NCI-H748 treated with DMSO at 0.1 percent for 48 hours (cell line): ENCODE data around the gene ADAM20.
"Not testable (repeated sequence)": the region's sequence is repeated elsewhere in the genome, so short reads cannot be mapped to it uniquely, and the experiment has no call there.

Experiments used
- DNase-seq: peaks from one replicate; lab custom pipeline; 2025; lab: John Stamatoyannopoulos, UW

The ADAM20 gene

DNA sequence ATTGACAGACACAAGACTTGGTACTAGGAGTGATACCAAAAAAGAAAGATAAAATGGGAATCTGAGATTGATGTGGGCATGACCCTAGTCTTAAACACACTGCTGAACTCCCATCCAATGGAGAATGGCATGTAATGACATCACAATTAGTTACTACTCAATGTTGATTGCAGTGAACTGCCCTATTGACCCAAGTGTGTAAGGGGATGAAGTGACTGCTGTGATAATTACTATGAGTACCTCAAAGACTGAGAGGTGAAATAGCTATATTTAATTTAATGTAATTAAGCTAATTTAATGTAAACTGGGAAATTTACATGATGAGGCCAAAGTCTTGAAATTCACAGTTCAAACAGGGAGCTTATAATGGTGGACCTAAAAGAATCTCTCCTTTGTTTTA is at the start of gene ADAM20:
ADAM20 (minus strand) TSS at position 101 of the 400 bp plus-strand sequence. CDS start 10,247 bp downstream, outside the sequence.
- no peak for DNase-seq

DNA sequence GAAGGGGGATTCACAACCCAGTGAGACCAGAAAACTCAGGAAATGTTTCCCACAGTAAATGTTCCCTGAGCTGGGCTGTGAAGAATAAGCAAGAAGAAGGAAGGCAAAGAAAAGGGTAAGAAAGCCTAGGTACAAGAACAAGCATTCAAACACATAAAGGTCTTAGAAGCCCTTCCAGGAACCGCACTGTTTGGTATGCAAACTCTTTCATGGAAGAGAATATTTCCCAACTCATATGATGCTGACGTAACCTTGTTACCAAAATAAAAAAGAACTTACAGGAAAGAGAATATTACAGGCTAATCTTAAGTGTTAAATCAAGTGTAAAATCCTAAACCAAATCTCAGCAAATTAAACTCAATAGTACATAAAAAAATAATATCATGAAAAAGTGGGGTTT is 42.1 kb upstream of the ADAM20 start:
- DNase-seq: no peak

DNA sequence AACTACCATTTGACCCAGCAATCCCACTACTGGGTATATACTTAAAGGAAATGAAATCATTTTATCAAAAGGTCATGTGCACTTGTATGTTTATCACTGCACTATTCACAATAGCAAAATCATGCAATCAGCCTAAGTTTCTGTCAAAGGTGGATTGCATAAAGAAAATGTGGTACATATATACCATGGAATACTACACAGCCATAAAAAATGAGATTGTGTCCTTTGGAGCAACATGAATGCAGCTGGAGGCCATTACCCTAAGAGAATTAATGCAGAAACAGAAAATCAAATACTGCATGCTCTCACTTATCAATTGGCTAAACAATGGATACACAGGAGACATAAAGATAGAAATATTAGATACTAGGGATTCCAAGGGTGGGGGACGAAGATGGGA is 38.2 kb upstream of the ADAM20 start:
- DNase-seq: no peak

DNA sequence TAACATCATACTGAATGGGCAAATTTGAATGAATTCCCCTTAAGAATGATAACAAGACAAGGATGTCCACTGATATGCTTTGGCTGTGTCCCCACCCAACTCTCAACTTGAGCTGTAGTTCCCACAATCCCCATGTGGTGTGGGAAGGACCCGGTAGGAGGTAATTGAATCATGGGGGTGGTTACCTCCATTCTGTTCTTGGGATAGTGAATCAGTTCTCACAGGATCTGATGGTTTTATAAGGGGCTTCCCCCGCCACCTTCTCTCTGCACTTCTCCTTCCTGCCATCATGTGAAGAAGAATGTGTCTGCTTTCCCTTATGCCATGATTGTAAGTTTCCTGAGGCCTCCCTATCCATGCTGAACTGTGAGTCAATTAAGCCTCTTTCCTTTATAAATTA is 36.3 kb upstream of the ADAM20 start:
- DNase-seq: no peak

DNA sequence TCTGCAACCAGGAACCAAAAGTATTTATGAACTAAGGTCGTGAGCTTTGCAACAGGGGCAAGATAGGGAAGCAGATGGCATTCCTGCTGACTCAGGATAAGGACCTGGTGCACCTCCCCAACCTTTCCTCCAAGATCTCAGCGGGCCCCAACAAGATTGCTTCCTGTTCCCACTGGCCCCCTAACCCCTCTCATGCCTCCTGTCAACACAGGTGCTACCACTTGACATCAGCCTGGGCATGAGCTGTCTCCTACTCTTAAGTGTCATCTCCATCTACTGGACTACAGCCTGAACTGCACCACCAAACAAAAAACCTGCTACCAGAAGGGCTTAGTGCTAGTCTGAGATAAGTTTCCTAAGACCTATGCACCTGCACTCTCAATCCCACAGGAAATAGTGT is 33.0 kb upstream of the ADAM20 start:
- no peak for DNase-seq

DNA sequence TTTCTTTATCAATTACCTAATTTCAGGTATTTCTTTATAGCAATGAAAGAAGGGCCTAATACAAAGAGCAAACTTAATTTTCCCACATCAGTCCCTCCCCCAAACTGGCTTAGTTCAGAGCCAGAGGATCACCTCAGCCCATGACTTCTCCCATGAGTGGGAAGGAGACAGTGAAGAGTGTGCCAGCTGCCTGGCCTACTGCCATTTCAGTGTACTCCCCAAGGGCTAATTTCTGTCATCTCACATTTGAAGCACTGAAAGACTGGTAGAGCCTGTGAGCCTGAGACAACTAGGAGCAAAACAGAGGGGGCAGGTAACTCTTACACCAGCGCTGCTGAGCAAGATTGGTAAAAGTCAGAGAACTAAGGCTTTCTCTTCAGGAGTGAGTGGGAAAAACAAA is 29.1 kb upstream of the ADAM20 start:
- DNase-seq: no peak

DNA sequence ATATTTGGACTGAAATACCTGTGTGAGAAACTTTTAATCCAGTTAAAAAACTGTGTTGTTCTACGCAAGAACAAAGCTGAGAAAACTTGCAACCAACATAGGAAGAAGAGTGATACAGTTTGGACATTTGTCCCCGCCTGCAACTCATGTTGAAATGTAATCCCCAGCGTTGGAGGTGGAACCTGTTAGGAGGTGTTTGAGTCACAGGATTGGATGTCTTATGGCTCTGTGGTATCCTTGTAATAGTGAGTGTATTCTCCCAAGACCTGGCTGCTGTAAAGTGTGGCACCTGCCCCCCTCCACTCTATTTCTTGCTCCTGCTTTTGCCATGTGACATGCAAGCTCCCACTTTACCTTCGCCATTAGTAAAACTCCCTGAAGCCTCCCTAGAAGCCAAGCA is 28.6 kb upstream of the ADAM20 start:
- DNase-seq: no peak

DNA sequence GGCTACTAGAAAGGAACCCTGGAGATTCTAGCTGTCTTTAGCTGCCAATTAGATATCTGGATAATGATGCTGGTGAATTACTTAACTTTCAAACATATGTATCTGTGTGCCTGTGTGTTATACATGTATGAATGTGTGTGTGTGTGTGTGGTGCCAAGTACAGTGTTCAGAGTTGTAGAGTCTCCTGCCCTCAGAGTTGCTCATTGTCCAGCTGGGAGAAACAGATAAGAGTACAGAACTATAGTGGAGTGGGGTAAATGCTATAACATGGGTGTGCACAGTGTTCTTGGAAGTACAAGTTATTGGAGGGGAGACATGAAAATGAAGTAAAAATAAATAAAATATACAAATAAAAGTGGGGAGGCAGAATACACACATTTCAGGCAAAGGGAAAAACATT is 23.6 kb upstream of the ADAM20 start:
- DNase-seq: no peak

DNA sequence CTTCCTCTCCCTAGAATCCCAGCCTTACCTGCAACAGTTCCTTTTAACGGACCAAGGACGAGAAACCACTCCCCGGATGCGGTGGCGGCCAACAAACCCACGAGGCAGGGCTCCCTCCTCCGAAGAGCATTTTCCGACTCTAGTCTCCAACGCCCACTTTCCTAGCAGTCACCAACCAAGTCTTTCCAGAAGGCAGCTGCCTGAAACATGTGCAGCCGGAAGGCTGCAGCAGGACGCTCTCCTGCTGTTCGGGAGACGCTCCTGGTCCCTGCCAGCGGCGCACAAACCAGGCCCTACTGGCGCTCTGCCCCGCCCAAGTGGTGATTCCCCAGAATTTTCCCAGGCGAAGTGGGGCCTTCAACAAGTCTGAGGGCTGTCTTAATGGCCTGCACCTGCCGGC is 21.1 kb upstream of the ADAM20 start:
- DNase-seq: no peak

DNA sequence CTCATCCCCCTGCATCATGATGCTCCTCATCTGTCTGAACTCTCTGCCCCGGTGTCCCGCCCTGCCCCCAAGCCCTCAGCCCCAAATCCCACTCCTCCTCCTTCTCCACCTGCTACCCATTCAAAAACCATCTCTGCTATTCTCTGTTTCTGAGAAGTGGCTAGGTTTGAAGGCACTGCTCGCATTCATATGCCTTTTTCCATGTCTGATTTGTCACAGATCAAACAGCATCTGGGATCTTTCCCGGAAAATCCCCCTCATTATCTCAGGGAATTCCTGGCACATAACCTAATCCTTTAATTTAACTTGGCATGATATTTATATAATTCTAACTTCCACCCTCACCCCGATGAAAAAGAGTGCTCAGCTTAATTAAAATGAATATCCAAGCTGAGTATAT is 3.3 kb upstream of the ADAM20 start:
- no peak for DNase-seq

DNA sequence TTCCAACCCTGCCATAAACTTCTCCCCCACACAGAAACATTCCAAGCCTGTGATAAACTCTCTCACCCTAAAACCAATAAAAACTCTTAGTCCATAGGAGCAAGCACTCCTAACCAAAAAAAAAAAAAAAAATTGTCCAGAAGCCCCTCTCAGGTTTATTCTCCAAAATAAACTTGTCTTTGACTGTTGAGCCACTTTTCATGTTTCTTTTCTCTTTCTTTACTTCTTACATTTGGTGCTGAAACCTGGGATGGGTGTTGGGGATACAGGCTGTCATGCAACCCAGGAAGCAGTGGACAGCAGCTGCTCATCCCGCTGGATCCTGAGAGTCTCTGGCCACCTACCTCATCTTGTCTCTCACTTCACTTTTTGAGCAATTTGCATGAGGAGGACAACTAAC is 2.0 kb upstream of the ADAM20 start:
- DNase-seq: no peak

DNA sequence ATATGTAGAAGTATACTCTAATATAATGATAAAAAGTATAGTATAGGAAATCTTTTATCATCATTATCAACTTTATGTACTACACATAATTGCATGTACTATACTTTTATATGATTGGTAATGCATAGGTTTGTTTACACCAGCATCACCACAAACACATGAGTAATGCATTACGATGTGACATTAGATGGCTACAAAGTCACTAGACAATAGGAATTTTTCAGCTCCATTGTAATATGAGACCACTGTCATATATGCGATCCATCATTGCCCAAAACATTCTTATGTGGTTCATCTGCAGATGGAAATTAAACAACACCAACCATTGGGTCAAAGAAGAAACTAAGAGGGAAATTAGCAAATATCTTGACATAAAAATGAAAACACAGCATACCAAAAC is 4.4 kb downstream of the ADAM20 start:
- no peak for DNase-seq

DNA sequence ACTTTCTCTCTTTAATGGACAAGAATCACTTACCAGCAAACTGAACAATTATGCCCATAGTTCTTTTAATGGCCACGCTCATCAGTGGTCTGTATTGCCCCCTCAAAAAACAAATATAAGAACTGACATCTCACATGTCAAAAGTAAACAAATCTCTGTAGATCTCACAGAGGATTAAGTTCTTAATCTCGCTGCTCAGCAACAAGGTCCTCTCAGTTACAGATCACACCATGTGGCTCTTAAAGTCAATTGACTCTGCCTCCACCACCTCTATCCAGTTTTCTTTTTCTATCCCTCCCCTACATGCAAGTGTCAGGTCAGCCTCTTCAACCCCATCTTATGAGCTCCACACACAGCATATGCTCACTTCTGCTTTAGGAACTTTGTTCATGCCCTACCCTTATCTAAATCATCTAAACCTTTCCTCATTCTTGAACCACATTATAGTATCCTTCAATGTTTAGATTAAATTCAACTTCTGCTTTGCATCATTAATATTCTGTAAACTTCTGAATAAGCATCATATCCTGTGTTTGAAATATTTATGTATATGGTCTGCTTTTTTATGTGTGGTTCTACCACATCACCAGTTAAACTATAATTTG is 7.2 kb downstream of the ADAM20 start:
- DNase-seq: no peak

DNA sequence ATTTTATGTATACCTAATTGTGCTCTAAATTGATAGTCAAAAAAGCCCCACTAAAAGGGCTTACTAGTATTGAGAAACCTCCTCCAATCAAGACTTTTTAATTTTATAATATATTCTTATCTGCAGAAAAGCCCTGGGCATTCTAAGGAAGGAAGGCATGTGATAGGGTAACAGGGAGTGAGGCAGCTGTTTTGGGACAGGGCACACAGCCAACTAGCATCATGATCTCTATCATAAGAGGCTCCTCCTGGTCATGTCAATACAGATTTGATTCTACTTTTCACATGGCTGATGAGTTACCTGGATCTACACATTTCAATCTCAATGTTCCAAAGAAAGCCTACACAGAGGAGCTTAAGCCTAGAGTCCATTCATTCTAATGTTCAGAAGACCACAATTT is 9.1 kb downstream of the ADAM20 start:
- DNase-seq: no peak

DNA sequence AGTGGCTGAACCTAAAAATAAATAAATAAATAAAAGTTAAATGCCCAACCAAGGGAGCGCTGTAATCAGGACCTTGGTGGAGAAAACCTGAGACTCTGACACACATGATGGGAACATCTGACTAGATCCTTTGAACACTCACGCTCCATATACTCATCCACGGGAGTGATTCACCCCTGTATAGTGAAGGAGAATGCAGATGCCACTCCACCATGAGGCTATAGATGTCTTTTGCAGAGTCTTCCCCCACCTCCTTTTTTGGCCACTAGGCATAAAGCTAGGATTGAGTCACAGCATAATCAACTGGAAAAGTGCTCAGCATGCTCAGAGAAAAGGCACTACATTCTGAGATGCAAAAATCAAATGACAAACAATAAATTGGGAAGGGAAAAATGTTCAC is 19.0 kb downstream of the ADAM20 start:
- no peak for DNase-seq

DNA sequence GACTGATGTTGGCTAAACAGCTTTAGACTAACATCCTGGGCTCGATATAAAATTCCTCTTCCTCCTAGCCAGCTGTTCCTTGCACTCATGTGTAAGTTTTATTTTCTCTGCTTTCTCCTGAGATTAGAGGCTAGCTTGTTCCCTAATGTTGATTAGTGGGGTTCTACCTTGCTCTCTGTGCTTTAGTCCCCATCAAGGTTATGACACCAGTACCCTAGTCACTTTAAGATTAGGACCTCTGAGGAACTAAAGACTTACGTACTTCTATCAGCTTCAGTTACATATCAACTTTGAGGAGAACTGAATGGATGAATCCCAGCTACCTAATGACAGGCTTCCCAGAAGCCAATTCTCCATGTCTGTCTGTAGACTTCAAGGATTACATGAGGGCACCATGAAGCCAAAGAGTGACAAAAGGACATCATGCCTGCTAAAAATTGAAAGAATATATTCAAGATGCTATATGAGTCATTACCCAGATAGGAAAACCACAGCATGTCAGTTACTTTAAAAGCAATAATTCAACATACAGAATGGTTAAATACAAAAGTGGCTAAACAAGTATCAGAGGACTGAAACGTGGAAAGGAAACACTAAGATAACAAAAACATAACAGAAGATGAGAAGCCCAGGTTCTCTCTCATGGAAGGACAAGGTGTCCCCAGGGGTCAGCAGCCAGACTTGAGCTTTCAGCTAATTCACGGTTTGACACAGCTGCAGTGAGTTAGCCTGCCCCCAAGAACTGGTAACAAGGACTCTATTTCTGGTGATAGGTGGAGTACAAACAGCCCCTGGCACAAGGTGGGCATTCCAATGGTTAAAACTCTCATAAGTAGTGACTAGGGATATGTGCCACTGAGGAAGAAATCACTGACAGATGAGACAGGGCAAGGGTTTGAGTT is 20.4 kb downstream of the ADAM20 start:
- no peak for DNase-seq

DNA sequence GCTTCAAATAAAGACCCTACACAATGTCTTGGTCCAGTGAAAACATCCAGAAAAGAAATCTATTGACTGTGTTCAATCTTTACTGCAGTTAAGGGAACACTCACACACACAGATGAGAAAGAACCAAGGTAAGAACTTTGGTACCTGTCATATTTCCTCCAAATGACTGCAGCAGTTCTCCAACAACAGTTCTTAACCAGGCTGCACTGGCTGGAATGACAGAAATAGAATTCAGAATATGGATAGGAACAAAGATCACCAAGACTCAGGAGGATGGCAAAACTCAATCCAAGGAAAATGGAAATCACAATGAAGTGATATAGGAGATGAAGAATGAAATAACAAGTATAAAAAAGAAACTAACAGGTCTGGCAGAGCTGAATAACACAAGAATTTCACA is 36.6 kb downstream of the ADAM20 start:
- no peak for DNase-seq

DNA sequence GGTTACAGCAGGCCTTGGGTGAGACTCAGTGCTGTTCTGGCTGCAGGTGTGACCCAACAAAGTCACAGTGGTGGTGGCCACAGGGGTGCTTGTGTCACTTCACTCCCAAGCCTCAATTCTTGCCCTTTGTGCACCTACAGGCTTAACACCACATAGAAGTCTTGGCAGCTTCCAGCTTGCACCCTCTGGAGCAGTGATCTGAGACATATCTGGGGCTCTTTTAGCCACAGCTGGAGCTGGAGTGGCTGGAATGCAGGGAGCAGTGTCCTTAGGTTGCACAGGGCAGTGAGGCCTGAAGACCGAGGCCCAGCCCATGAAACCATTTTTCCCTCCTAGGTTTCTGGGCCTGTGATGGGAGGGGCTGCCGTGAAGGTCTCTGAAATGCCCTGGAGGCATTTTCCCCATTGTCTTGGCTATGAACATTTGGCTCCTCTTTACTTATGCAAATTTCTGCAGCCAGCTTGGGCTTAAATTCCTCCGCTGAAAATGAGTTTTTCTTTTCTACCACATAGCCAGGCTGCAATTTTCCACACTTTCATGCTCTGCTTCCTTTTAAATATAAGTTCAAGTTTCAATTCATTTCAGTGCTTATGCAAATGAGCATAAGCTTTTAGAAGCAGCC is 45.1 kb downstream of the ADAM20 start:
- DNase-seq: no peak

DNA sequence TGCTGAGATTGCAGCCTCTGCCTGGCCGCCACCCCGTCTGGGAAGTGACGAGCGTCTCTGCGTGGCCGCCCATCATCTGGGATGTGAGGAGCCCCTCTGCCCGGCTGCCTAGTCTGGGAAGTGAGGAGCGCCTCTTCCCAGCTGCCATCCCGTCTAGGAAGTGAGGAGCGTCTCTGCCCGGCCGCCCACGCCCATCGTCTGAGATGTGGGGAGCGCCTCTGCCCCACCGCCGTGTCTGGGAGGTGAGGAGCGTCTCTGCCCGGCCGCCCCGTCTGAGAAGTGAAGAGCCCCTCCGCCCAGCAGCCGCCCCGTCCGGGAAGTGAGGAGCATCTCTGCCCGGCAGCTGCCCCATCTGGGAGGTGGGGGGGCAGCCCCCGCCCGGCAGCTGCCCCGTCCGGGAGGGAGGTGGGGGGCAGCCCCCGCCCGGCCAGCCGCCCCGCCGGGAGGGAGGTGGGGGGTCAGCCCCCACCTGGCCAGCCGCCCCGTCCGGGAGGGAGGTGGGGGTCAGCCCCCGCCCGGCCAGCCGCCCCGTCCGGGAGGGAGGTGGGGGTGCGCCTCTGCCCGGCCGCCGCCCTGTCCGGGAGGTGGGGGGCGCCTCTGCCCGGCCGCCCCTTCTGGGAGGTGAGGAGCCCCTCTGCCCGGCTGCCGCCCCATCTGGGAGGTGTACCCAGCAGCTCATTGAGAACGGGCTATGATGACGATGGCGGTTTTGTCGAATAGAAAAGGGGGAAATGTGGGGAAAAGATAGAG is 57.3 kb downstream of the ADAM20 start:
- DNase-seq: not testable (repeated sequence)

DNA sequence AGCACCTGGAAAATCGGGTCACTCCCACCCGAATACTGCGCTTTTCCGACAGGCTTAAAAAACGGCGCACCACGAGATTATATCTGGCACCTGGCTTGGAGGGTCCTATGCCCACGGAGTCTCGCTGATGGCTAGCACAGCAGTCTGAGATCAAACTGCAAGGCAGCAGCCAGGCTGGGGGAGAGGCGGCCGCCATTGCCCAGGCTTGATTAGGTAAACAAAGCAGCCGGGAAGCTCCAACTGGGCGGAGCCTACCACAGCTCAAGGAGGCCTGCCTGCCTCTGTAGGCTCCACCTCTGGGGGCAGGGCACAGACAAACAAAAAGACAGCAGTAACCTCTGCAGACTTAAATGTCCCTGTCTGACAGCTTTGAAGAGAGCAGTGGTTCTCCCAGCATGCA is 59.3 kb downstream of the ADAM20 start:
- DNase-seq: not testable (repeated sequence)

DNA sequence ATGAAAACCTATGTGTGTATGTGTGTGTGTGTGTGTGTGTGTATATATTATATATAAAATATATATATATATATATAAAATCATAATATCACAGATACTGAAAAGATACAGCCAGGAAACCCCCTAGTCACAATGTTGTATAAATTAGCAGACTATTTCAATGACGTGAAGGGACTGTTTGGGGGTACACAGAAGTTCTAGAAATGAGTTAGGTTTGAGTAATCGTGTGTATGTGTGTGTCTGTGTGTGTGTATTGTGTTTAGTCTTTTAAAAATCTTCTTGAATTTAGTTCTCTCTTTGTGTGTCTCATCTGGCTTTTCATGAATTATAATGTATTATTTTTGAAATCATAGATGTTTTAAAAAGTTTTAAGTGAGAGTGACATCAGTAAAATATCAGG is 61.0 kb downstream of the ADAM20 start:
- no peak for DNase-seq
